SK-N-SH (cell line): ENCODE data around the gene TASP1. TPM values are rescaled to one million over a fixed set of nuclear protein-coding genes. Genes with fewer than 3 reads are reported as not detected.

Experiments
- CTCF ChIA-PET: fragments of 300-600, 350-600 bp; formaldehyde crosslinking; extraction: SDS; loops from one replicate; lab custom pipeline; 2021; lab: Yijun Ruan, JAX
- POLR2A ChIA-PET: fragments of 350-600 bp; sonication (Branson Sonifier 250); formaldehyde crosslinking; extraction: SDS; loops from one replicate; lab custom pipeline; 2020; ENCODE audit warnings: antibody characterized with exemption, inconsistent platforms; lab: Yijun Ruan, JAX
- DNase-seq: peaks from one replicate; pipeline ENCODE4 v3.0.0; 2012
- H2AFZ ChIP-seq: fragments of 200-600 bp; sonication (generic); 2 replicates; pipeline ENCODE4 v1.8.1; 2016; ENCODE audit warnings: antibody characterized with exemption, mild to moderate bottlenecking, low read depth
- H3F3A ChIP-seq: fragments of 200-600 bp; sonication (generic); replicated peaks from 2 replicates; pipeline ENCODE3; 2016; ENCODE audit warnings: antibody characterized with exemption, mild to moderate bottlenecking; ENCODE audit not compliant: insufficient read depth
- H3K27ac ChIP-seq, 2 experiments: fragments of 200-500 bp in 1 of 2; fragments of 200-600 bp in 1 of 2; sonication (Bioruptor generic) in 1 of 2; sonication (generic), shearing (Covaris generic) in 1 of 2; 2 replicates each; pipeline versions ENCODE4 v1.5.1 to v1.6.1; 2014 to 2016; ENCODE audit warnings: low read depth in 2 of 2, inconsistent platforms in 1 of 2, low read length in 1 of 2, mild to moderate bottlenecking in 1 of 2, mixed read lengths in 1 of 2
- H3K27me3 ChIP-seq: fragments of 200-600 bp; sonication (generic), shearing (Covaris generic); 2 replicates; pipeline ENCODE4 v1.6.1; 2016; ENCODE audit warnings: mixed run types; ENCODE audit not compliant: insufficient read depth
- H3K36me3 ChIP-seq, 2 experiments: fragments of 200-500 bp in 1 of 2; fragments of 200-600 bp in 1 of 2; sonication (Bioruptor generic) in 1 of 2; sonication (generic) in 1 of 2; replicated peaks in 1 of 2; 2 replicates each; pipeline versions ENCODE3 to v1.5.1; 2014 to 2016; ENCODE audit warnings: low read length in 1 of 2, mild to moderate bottlenecking in 1 of 2; ENCODE audit not compliant: insufficient read depth in 2 of 2, control insufficient read depth in 1 of 2
- H3K4me1 ChIP-seq, 2 experiments: fragments of 200-500 bp in 1 of 2; fragments of 200-600 bp in 1 of 2; sonication (Bioruptor generic) in 1 of 2; sonication (generic), shearing (Covaris generic) in 1 of 2; 2 replicates each; pipeline versions ENCODE4 v1.5.1 to v1.6.1; 2014 to 2016; ENCODE audit warnings: low read depth in 1 of 2, low read length in 1 of 2, mixed run types in 1 of 2; ENCODE audit not compliant: insufficient read depth in 2 of 2, control insufficient read depth in 1 of 2
- H3K4me2 ChIP-seq: fragments of 200-600 bp; sonication (generic), shearing (Covaris generic); 2 replicates; pipeline ENCODE4 v1.6.1; 2017; ENCODE audit warnings: mixed run types
- H3K4me3 ChIP-seq, 2 experiments: fragments of 200-500 bp in 1 of 2; fragments of 200-600 bp in 1 of 2; sonication (Bioruptor generic) in 1 of 2; sonication (generic), shearing (Covaris generic) in 1 of 2; 2 replicates each; pipeline versions ENCODE4 v1.5.1 to v1.8.1; 2014 to 2016; ENCODE audit warnings: low read depth in 2 of 2, inconsistent platforms in 1 of 2, low read length in 1 of 2, mild to moderate bottlenecking in 1 of 2, mixed read lengths in 1 of 2, moderate library complexity in 1 of 2
- H3K79me2 ChIP-seq: fragments of 200-600 bp; sonication (generic); 2 replicates; pipeline ENCODE4 v1.8.1; 2017; ENCODE audit warnings: mild to moderate bottlenecking; ENCODE audit not compliant: insufficient read depth
- H3K9ac ChIP-seq: fragments of 200-600 bp; sonication (generic); 2 replicates; pipeline ENCODE4 v1.6.1; 2017; ENCODE audit warnings: mixed run types
- H3K9me2 ChIP-seq: fragments of 200-600 bp; sonication (generic); 2 replicates; pipeline ENCODE4 v1.6.1; 2017; ENCODE audit warnings: mixed run types
- H3K9me3 ChIP-seq: fragments of 200-600 bp; sonication (generic); 2 replicates; pipeline ENCODE4 v1.6.1; 2017; ENCODE audit warnings: mixed run types, mild to moderate bottlenecking, moderate library complexity
- H4K20me1 ChIP-seq: fragments of 200-600 bp; sonication (generic); 2 replicates; pipeline ENCODE4 v1.6.1; 2017; ENCODE audit warnings: mild to moderate bottlenecking, mixed run types; ENCODE audit not compliant: insufficient read depth
- CTCF ChIP-seq: fragments of 200-600 bp; sonication (generic); IDR thresholded peaks from 2 replicates; pipeline ENCODE4 v1.6.1; 2017; ENCODE audit warnings: antibody characterized with exemption, mild to moderate bottlenecking, moderate library complexity
- EP300 ChIP-seq, 2 experiments: IDR thresholded peaks; 2 replicates each; pipeline versions ENCODE4 v1.4.0 to v1.6.1; 2012; ENCODE audit warnings: borderline replicate concordance in 1 of 2, low read depth in 1 of 2, low read length in 1 of 2
- FOXM1 ChIP-seq: IDR thresholded peaks from 2 replicates; pipeline ENCODE4 v1.4.0; 2012; ENCODE audit warnings: low read depth, mild to moderate bottlenecking
- GATA2 ChIP-seq: sonication (generic); formaldehyde crosslinking; IDR thresholded peaks from 2 replicates; pipeline ENCODE4 v1.5.0; 2020; ENCODE audit warnings: mild to moderate bottlenecking, missing genetic modification reagents
- IRF3 ChIP-seq: fragments of 150-350 bp; IDR thresholded peaks from 2 replicates; pipeline ENCODE4 v1.6.1; 2016; ENCODE audit warnings: mild to moderate bottlenecking, low read depth, low read length
- JUND ChIP-seq: IDR thresholded peaks from 2 replicates; pipeline ENCODE4 v1.4.0; 2012
- MAX ChIP-seq: IDR thresholded peaks from 2 replicates; pipeline ENCODE4 v1.4.0; 2012; ENCODE audit warnings: low read depth
- MXI1 ChIP-seq: IDR thresholded peaks from 2 replicates; pipeline ENCODE4 v1.6.1; 2012; ENCODE audit warnings: mild to moderate bottlenecking, low read depth, low read length, improper control_type of control experiment
- NFIC ChIP-seq: IDR thresholded peaks from 2 replicates; pipeline ENCODE4 v1.4.0; 2012; ENCODE audit warnings: borderline replicate concordance
- POLR2AphosphoS5 ChIP-seq: IDR thresholded peaks from 2 replicates; pipeline ENCODE4 v1.6.1; 2012; ENCODE audit warnings: low read depth, low read length
- RAD21 ChIP-seq: IDR thresholded peaks from 2 replicates; pipeline ENCODE4 v1.6.1; 2012; ENCODE audit warnings: mild to moderate bottlenecking, low read length
- RCOR1 ChIP-seq: fragments of 150-350 bp; IDR thresholded peaks from 2 replicates; pipeline ENCODE4 v1.6.1; 2017; ENCODE audit warnings: antibody characterized with exemption, low read length
- REST ChIP-seq: IDR thresholded peaks from 2 replicates; pipeline ENCODE4 v1.6.1; 2012; ENCODE audit warnings: mild to moderate bottlenecking, low read depth, low read length, moderate library complexity
- SIN3A ChIP-seq: IDR thresholded peaks from 2 replicates; pipeline ENCODE4 v1.6.1; 2012; ENCODE audit warnings: low read depth, mild to moderate bottlenecking, low read length, moderate library complexity, borderline replicate concordance
- SMC3 ChIP-seq: IDR thresholded peaks from 2 replicates; pipeline ENCODE4 v1.6.1; 2012; ENCODE audit warnings: low read depth, low read length, improper control_type of control experiment
- USF1 ChIP-seq: IDR thresholded peaks from 2 replicates; pipeline ENCODE4 v1.4.0; 2012; ENCODE audit warnings: low read depth, borderline replicate concordance
- YY1 ChIP-seq: IDR thresholded peaks from 2 replicates; pipeline ENCODE4 v1.4.0; 2012; ENCODE audit warnings: low read depth, mild to moderate bottlenecking
- ZBTB33 ChIP-seq: IDR thresholded peaks from 2 replicates; pipeline ENCODE4 v1.4.0; 2012; ENCODE audit warnings: low read depth, borderline replicate concordance
- WGBS: methylation state at CpG from one replicate; pipeline ENCODE4 v1.1.6; 2017; ENCODE audit warnings: low lambda C conversion rate; 5-methylcytosine and 5-hydroxymethylcytosine counted together
- polyA plus RNA-seq, 3 experiments: library from polyadenylated mRNA; depleted of rRNA; stranded (reverse); fragments of >200 nt; gene quantifications; 2 replicates each; pipeline ENCODE4 v1.2.3, GENCODE V29; 2012

Gene TASP1
- polyA plus RNA-seq, 1 of the 3 experiments (the other 2 are of a cell fraction): 5.9 TPM

- no peak for DNase-seq
- Histone ChIP-seq H3K4me3 (no peak overlapping the region), H3K4me1 (peaks cover 0 to 5% of the 10 kb centered on the region in 2 experiments; a peak in 2 of 4 replicates), H4K20me1 (no peaks in the 10 kb centered on the region), H3F3A (no peaks in the 10 kb centered on the region), H3K9me2 (no peaks in the 10 kb centered on the region), H3K27ac (no peak overlapping the region), H3K4me2 (no peak overlapping the region), H2AFZ (no peak overlapping the region), H3K9me3 (no peaks in the 10 kb centered on the region), H3K36me3 (peaks cover 0 to 3% of the 10 kb centered on the region in 2 experiments), H3K9ac (no peak overlapping the region), H3K79me2 (no peaks in the 10 kb centered on the region), H3K27me3 (no peaks in the 10 kb centered on the region)
- no peak for TF ChIP-seq RAD21
- no peak for TF ChIP-seq RCOR1
- no peak for TF ChIP-seq JUND
- TF ChIP-seq CTCF: no peak
- TF ChIP-seq IRF3: no peak
- TF ChIP-seq SMC3: no peak
- TF ChIP-seq GATA2 (CRISPR knock-in tag): no peak
- no peak for TF ChIP-seq MAX
- no peak for TF ChIP-seq USF1
- TF ChIP-seq POLR2AphosphoS5: no peak
- POLR2A ChIA-PET: no interaction called here
- CTCF ChIA-PET: interaction anchor here (0.7 kb wide), 1 partner anchor 9 kb away, joined by 3 read pairs; no protein-coding TSS in a partner anchor
- 83% methylated on average over 4 of the region's 4 CpGs for WGBS
Measured at GRCh38 chr20:13423472-13424173, 215.1 kb downstream of the TASP1 start.

- no peak overlapping the region for H2AFZ ChIP-seq
- no peak overlapping the region for H3K27ac ChIP-seq
- H3F3A ChIP-seq: no peaks in the 10 kb centered on the region
- H3K9me2 ChIP-seq: no peaks in the 10 kb centered on the region
- DNase-seq: no peak
- H3K4me1 ChIP-seq: peaks cover 0 to 3% of the 10 kb centered on the region in 2 experiments; a peak in 1 of 4 replicates
- POLR2A ChIA-PET: no interaction called here
- H4K20me1 ChIP-seq: no peaks in the 10 kb centered on the region
- 100% methylated on average over 1 of the region's 1 CpG for WGBS
- H3K9me3 ChIP-seq: no peaks in the 10 kb centered on the region
- H3K9ac ChIP-seq: no peak overlapping the region
- no peak overlapping the region for H3K4me3 ChIP-seq
- CTCF ChIA-PET: no interaction called here
- H3K4me2 ChIP-seq: no peak overlapping the region
- no peaks in the 10 kb centered on the region for H3K79me2 ChIP-seq
- no peaks in the 10 kb centered on the region for H3K36me3 ChIP-seq
- no peaks in the 10 kb centered on the region for H3K27me3 ChIP-seq
- no peak for TF ChIP-seq SIN3A
- no peak for TF ChIP-seq EP300 (IDR thresholded peaks at IDR 0.05; ENCODE audit: borderline replicate concordance in 1 of 2, low read depth in 1 of 2, low read length in 1 of 2)
- TF ChIP-seq YY1: no peak
- TF ChIP-seq RAD21: no peak
- TF ChIP-seq REST: no peak
- TF ChIP-seq MXI1: no peak
- TF ChIP-seq FOXM1: no peak
- no peak for TF ChIP-seq ZBTB33
- TF ChIP-seq NFIC: no peak
Measured at GRCh38 chr20:13422637-13423036, 216.1 kb downstream of the TASP1 start.
